GM06990 (cell line): ENCODE data around the gene GEN1.
A peak's percentile ranks its signal among the peaks of the same experiment; 100 is the strongest.
"Not testable (repeated sequence)": the region's sequence is repeated elsewhere in the genome, so short reads cannot be mapped to it uniquely, and the experiment has no call there.

Experiments
- DNase-seq: peaks from one replicate; pipeline ENCODE4 v3.0.0-alpha.2; 2011; ENCODE audit not compliant: insufficient read length; ENCODE audit errors: extremely low read depth
- H3K27me3 ChIP-seq: replicated peaks from 2 replicates; pipeline ENCODE4 v1.6.0; 2011; ENCODE audit warnings: low read length; ENCODE audit not compliant: control insufficient read depth, insufficient read depth
- H3K36me3 ChIP-seq: 2 replicates; pipeline ENCODE4 v1.5.1; 2011; ENCODE audit warnings: low read length; ENCODE audit not compliant: control insufficient read depth, insufficient read depth
- H3K4me3 ChIP-seq: replicated peaks from 2 replicates; pipeline ENCODE4 v1.5.1; 2011; ENCODE audit warnings: low read depth, mild to moderate bottlenecking, control low read depth, low read length
- CTCF ChIP-seq: IDR thresholded peaks from 2 replicates; pipeline ENCODE4 v1.5.1; 2011; ENCODE audit warnings: low read length, control low read depth, mild to moderate bottlenecking, inconsistent platforms; ENCODE audit not compliant: insufficient read depth, poor library complexity, severe bottlenecking

The GEN1 gene

DNA sequence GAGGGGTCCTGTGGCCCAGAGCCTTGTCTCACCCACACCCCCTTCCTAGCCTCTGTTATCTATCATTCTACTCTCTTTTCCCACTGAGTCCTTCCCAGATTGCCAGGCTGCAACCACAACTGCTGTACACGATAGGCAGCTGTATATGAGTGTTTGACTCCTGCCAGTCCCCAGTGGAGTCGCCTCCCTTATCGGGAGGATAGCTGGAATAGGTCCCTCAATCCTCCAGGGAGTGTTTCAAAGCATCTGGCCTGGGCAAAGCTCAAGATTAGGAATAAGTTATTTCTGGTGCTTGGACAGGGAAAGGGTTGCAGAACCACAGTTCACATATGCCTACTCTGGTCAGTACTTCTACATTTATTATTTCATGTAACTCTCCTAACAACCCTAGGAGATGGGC lies 67.1 kb downstream of the GEN1 start:
- H3K4me3 ChIP-seq: no peak overlapping the region
- no peaks in the 10 kb centered on the region for H3K27me3 ChIP-seq
- no peak for DNase-seq
- TF ChIP-seq CTCF: no peak
- no peaks in the 10 kb centered on the region for H3K36me3 ChIP-seq

DNA sequence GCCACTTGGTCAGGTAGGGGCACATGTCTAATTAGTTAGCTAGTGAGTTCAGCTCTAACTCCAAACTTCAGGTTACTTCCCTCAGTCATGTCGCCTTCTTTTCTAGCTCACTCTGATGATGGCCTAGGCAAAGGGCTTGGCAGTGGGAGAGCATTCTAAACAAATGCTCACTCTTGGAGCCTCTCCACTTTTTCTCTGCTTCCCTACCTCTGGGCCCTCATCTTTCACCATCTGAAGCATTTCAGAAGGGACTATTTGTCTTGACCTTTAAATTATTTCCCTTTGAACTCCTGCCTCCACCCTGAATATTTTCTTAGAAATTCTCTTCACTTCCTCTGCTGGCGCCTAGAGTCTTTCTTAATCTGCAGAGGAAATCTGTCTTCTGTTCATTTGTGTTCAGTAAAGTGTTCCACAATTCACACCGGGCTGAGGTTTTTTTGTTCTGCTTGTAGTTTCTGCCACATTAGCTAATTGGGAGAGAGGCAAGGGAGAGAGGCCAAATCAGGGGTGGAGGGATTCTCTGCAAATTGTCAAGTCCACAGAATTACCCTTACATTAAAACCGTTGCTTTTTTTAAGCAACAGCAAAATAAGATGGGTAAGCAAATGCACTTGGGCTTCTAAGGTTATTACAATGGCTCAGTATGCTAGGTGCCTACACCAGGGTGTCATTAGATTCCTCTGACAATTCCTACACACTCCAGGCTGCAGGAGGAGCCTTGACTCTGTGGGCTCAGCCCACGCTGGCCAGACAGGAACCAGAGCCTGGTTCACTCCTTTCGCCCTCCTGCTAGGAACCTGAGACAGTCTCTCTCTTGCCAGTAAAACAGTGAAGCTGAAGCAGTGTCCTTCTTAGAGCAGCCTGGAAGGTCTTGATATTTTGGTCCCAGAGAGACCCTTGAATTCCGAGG lies 67.9 kb downstream of the GEN1 start:
- H3K27me3 ChIP-seq: no peaks in the 10 kb centered on the region

GRCh38 chr2:17822445-17823117 lies 68.6 kb downstream of the GEN1 start:
- no peak for TF ChIP-seq CTCF
- H3K4me3 ChIP-seq: no peak overlapping the region
- DNase-seq: no peak

More for the DNA sequence above, 67.9 kb downstream of the GEN1 start:
- no peak overlapping the region for H3K4me3 ChIP-seq
- DNase-seq: peak; percentile 43
- H3K36me3 ChIP-seq: no peaks in the 10 kb centered on the region
- no peak for TF ChIP-seq CTCF

DNA sequence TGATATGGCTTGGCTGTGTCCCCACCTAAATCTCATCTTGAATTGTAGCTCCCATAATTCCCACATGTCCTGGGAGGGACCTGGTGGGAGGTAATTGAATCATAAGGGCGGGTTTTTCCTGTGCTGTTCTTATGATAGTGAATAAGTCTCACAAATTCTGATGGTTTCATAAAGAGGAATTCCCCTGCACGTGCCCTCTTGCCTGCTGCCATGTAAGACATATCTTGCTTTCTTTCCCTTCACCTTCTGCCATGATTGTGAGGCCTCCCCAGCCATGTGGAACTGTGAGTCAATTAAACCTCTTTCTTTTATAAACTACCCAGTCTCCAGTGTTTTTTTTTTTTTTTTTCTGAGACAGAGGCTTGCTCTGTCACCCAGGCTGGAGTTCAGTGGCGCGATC lies 69.7 kb downstream of the GEN1 start:
- not testable (repeated sequence) for H3K4me3 ChIP-seq, DNase-seq, H3K36me3 ChIP-seq, H3K27me3 ChIP-seq

More at GRCh38 chr2:17822445-17823117, 68.6 kb downstream of the GEN1 start:
- Histone ChIP-seq H3K27me3 (no peaks in the 10 kb centered on the region), H3K36me3 (no peaks in the 10 kb centered on the region)

DNA sequence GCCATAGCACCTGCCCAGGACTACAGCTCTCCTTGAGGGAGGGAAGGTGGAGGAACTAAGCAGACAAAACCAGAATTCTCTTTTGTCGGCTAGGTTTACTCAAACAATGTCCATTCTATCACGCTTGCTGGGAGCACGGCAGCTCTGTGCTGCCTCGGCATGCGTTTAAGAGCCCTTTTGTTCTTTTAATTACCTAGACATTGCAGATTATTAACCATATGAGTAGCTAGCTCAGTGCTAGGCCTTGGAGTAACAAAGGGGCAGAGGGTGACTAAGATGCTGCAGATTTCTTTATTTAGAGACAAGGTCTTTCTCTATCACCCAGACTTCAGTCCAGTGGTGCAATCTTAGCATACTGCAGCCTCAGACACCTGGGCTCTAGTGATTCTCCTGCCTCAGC lies 73.4 kb downstream of the GEN1 start:
- no peak for DNase-seq
- no peak for TF ChIP-seq CTCF
- Histone ChIP-seq H3K36me3 (no peaks in the 10 kb centered on the region), H3K27me3 (no peaks in the 10 kb centered on the region), H3K4me3 (no peak overlapping the region)

- no peak for TF ChIP-seq CTCF
- Histone ChIP-seq H3K36me3 (no peaks in the 10 kb centered on the region), H3K4me3 (no peak overlapping the region), H3K27me3 (no peaks in the 10 kb centered on the region)
- DNase-seq: no peak
These were observed 73.8 kb downstream of the GEN1 start for GRCh38 chr2:17827785-17828184.
